Bronchial epithelial cell (primary cell): ENCODE data around the gene BCAS3. TPM values are rescaled to one million over a fixed set of nuclear protein-coding genes. Genes with fewer than 3 reads are reported as not detected.
"Not testable (repeated sequence)": the region's sequence is repeated elsewhere in the genome, so short reads cannot be mapped to it uniquely, and the experiment has no call there.

Source experiments
- DNase-seq: peaks from one replicate; pipeline ENCODE4 v3.0.0-alpha.2; 2010; ENCODE audit warnings: low read depth
- FAIRE-seq: peaks from 2 replicates; lab custom pipeline; 2011; peaks lifted over from hg19 to GRCh38; lab: Jason Lieb, UNC
- H3K27me3 ChIP-seq: 2 replicates; pipeline ENCODE4 v1.5.1; 2011; ENCODE audit warnings: low read length; ENCODE audit not compliant: control insufficient read depth, insufficient read depth
- H3K36me3 ChIP-seq: 2 replicates; pipeline ENCODE4 v1.5.1; 2011; ENCODE audit warnings: low read length; ENCODE audit not compliant: control insufficient read depth, insufficient read depth
- H3K4me3 ChIP-seq: 2 replicates; pipeline ENCODE4 v1.5.1; 2011; ENCODE audit warnings: mild to moderate bottlenecking, low read depth, low read length, control low read depth
- CTCF ChIP-seq: IDR thresholded peaks from 2 replicates; pipeline ENCODE4 v1.5.1; 2011; ENCODE audit warnings: mild to moderate bottlenecking, moderate library complexity, low read length, control low read depth, inconsistent platforms; ENCODE audit not compliant: insufficient read depth, severe bottlenecking
- total RNA-seq: library from RNA; depleted of rRNA; stranded (reverse); fragments of >200 nt; gene quantifications from 2 replicates; pipeline ENCODE4 v1.2.1, GENCODE V29; 2014

BCAS3 gene
- total RNA-seq, 1 donor from 2014 or later: 10.3 TPM

GRCh38 chr17:60864708-60865005 is 187.0 kb downstream of the BCAS3 start:
- DNase-seq (no peak), FAIRE-seq (no peak)
- Histone ChIP-seq H3K36me3 (no peaks in the 10 kb centered on the region), H3K27me3 (no peaks in the 10 kb centered on the region), H3K4me3 (no peak overlapping the region)
- TF ChIP-seq CTCF: no peak

GRCh38 chr17:60874772-60875171 is 197.1 kb downstream of the BCAS3 start:
- TF ChIP-seq CTCF: no peak
- Histone ChIP-seq H3K27me3 (no peaks in the 10 kb centered on the region), H3K36me3 (no peaks in the 10 kb centered on the region), H3K4me3 (no peak overlapping the region)
- no peak for FAIRE-seq
- DNase-seq: no peak

- peak overlapping the region; percentile 21 for H3K4me3 ChIP-seq
- not testable (repeated sequence) for DNase-seq, H3K36me3 ChIP-seq, H3K27me3 ChIP-seq, FAIRE-seq
These were observed 209.3 kb downstream of the BCAS3 start for GRCh38 chr17:60886731-60887613.

GRCh38 chr17:60887614-60888028 is 210.0 kb downstream of the BCAS3 start:
- FAIRE-seq: no peak
- peak; percentile 1 for DNase-seq
- no peaks in the 10 kb centered on the region for H3K27me3 ChIP-seq
- H3K4me3 ChIP-seq: peak overlapping the region; percentile 21
- no peak for TF ChIP-seq CTCF
- H3K36me3 ChIP-seq: no peaks in the 10 kb centered on the region

GRCh38 chr17:60888812-60889709 is 211.4 kb downstream of the BCAS3 start:
- TF ChIP-seq CTCF: no peak
- FAIRE-seq (no peak), DNase-seq (no peak)
- Histone ChIP-seq H3K4me3 (no peak overlapping the region), H3K27me3 (no peaks in the 10 kb centered on the region), H3K36me3 (no peaks in the 10 kb centered on the region)

GRCh38 chr17:60891149-60891548 is 213.5 kb downstream of the BCAS3 start:
- Histone ChIP-seq H3K36me3 (no peaks in the 10 kb centered on the region), H3K27me3 (no peaks in the 10 kb centered on the region), H3K4me3 (no peak overlapping the region)
- no peak for DNase-seq
- no peak for TF ChIP-seq CTCF
- FAIRE-seq: no peak
